DOHH2 (cell line): ENCODE measurements around the gene VIM.

Experiments used
- EZH2phosphoT487 ChIP-seq: fragments of 200-600 bp; sonication (generic); IDR thresholded peaks from 2 replicates; pipeline ENCODE4 v1.6.1; 2017; ENCODE audit warnings: borderline replicate concordance, mild to moderate bottlenecking, antibody characterized with exemption, low read length, moderate library complexity, mixed read lengths
- TF ChIP-seq, protein P1 (sequence below): fragments of 200-600 bp; sonication (generic); IDR thresholded peaks from one replicate; pipeline ENCODE4 v1.5.1; 2014; ENCODE audit warnings: antibody characterized with exemption, mild to moderate bottlenecking, low read depth, low read length; ENCODE audit not compliant: poor library complexity, severe bottlenecking

DNA sequence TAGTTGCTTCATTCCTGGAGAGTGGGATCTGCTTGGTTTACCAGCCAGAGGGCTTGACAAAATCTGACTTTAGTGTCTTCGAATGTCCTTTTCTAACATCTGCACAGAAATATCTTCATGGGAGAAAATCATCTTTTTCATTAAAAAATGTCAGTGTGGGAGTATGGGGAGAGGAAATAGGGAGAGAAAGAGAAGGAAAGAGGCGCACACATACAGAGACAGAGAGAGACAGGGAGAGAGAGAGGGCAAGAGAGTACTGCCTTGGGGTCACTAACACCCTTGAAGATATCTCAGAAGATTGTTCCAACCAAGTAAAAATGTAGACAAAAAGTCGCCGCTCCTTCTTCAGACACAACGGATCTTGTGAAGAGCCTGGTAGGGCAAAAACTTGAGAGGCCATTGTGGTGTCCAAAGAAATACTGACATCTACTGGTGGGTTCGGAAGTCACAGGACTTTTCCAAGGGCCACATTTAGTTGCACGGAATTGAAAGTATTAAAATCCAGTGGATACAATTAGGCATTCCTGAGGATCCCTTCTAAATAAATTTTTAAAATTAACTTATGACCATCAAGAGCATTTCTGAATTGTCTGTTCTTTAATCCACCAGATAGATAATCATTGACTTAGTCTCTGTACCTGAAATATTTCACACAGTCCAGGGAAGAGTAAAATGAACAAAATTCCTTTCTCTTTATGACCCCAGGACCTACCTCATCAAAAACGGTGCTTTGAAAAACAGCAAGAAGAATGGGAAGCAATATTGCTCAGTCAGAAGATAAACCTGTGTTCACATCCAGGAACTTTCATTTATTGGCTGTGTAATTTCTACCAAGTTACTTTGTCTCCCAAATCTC, 29.7 kb downstream of the VIM start:
- TF ChIP-seq, protein P1, sequence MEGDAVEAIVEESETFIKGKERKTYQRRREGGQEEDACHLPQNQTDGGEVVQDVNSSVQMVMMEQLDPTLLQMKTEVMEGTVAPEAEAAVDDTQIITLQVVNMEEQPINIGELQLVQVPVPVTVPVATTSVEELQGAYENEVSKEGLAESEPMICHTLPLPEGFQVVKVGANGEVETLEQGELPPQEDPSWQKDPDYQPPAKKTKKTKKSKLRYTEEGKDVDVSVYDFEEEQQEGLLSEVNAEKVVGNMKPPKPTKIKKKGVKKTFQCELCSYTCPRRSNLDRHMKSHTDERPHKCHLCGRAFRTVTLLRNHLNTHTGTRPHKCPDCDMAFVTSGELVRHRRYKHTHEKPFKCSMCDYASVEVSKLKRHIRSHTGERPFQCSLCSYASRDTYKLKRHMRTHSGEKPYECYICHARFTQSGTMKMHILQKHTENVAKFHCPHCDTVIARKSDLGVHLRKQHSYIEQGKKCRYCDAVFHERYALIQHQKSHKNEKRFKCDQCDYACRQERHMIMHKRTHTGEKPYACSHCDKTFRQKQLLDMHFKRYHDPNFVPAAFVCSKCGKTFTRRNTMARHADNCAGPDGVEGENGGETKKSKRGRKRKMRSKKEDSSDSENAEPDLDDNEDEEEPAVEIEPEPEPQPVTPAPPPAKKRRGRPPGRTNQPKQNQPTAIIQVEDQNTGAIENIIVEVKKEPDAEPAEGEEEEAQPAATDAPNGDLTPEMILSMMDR, result peak; percentile 74
- TF ChIP-seq EZH2phosphoT487, result no peak
